Neural cell (in vitro differentiated cells): Measurements from ENCODE around the gene SH3BP4. TPM values are rescaled to one million over a fixed set of nuclear protein-coding genes. Genes with fewer than 3 reads are reported as not detected.

Experiments used
- H2AFZ ChIP-seq: fragments of 200-600, 300-800 bp; sonication (generic), shearing (Covaris generic); 2 replicates; pipeline ENCODE4 v1.6.0; 2014; ENCODE audit warnings: low read depth, mild to moderate bottlenecking, antibody characterized with exemption, low read length, moderate library complexity
- H3F3A ChIP-seq: fragments of 200-600 bp; shearing (Covaris generic); 2 replicates; pipeline ENCODE4 v1.6.1; 2016; ENCODE audit warnings: mild to moderate bottlenecking, moderate library complexity, mixed read lengths, antibody characterized with exemption, low read length; ENCODE audit not compliant: insufficient read depth, poor library complexity, severe bottlenecking
- H3K27ac ChIP-seq: fragments of 200-600, 300-800 bp; sonication (generic), shearing (Covaris generic); 2 replicates; pipeline ENCODE4 v1.5.1; 2014; ENCODE audit warnings: mild to moderate bottlenecking, low read length, moderate library complexity
- H3K27me3 ChIP-seq: fragments of 300-800, 200-600 bp; sonication (generic), shearing (Covaris generic); 2 replicates; pipeline ENCODE4 v1.6.0; 2014; ENCODE audit warnings: mild to moderate bottlenecking, low read depth, low read length, moderate library complexity; ENCODE audit not compliant: insufficient read depth
- H3K36me3 ChIP-seq: fragments of 300-800, 200-600 bp; sonication (generic), shearing (Covaris generic); 2 replicates; pipeline ENCODE4 v1.5.1; 2014; ENCODE audit warnings: mild to moderate bottlenecking, antibody characterized with exemption, low read length, moderate library complexity; ENCODE audit not compliant: insufficient read depth
- H3K4me2 ChIP-seq: fragments of 300-800, 200-600 bp; sonication (generic), shearing (Covaris generic); 2 replicates; pipeline ENCODE4 v1.6.0; 2014; ENCODE audit warnings: mild to moderate bottlenecking, low read length
- H3K4me3 ChIP-seq: fragments of 300-800, 200-600 bp; sonication (generic), shearing (Covaris generic); 2 replicates; pipeline ENCODE4 v1.5.1; 2014; ENCODE audit warnings: mild to moderate bottlenecking, low read length, moderate library complexity
- H3K79me2 ChIP-seq: fragments of 200-600 bp; shearing (Covaris generic); replicated peaks from 2 replicates; pipeline ENCODE4 v1.6.0; 2014; ENCODE audit warnings: mild to moderate bottlenecking, low read length, moderate library complexity; ENCODE audit not compliant: insufficient read depth
- H3K9ac ChIP-seq: fragments of 300-800, 200-600 bp; sonication (generic), shearing (Covaris generic); 2 replicates; pipeline ENCODE4 v1.6.1; 2016; ENCODE audit warnings: mild to moderate bottlenecking, low read length, mixed read lengths
- H3K9me2 ChIP-seq: fragments of 200-600 bp; shearing (Covaris generic); 2 replicates; pipeline ENCODE4 v1.6.1; 2016; ENCODE audit warnings: mild to moderate bottlenecking, low read length, mixed read lengths; ENCODE audit not compliant: insufficient read depth
- H3K9me3 ChIP-seq: fragments of 200-600, 300-800 bp; sonication (generic), shearing (Covaris generic); 2 replicates; pipeline ENCODE4 v1.6.1; 2016; ENCODE audit warnings: mild to moderate bottlenecking, mixed run types, low read length, moderate library complexity, mixed read lengths
- H4K20me1 ChIP-seq: fragments of 200-600 bp; shearing (Covaris generic); 2 replicates; pipeline ENCODE4 v1.6.1; 2016; ENCODE audit warnings: mild to moderate bottlenecking, mixed run types; ENCODE audit not compliant: insufficient read depth
- EP300 ChIP-seq: fragments of 450-650 bp; conservative IDR thresholded peaks from 2 replicates; pipeline ENCODE4 v1.6.1; 2014; ENCODE audit warnings: antibody characterized with exemption, mild to moderate bottlenecking, moderate library complexity; ENCODE audit not compliant: poor library complexity, severe bottlenecking
- EZH2 ChIP-seq: fragments of 200-600, 300-800 bp; shearing (Covaris generic), sonication (generic); IDR thresholded peaks from 2 replicates; pipeline ENCODE4 v1.6.1; 2014; ENCODE audit warnings: antibody characterized with exemption, low read length, borderline replicate concordance, mild to moderate bottlenecking; ENCODE audit not compliant: insufficient read depth, poor library complexity, severe bottlenecking
- MXI1 ChIP-seq: fragments of 450-650 bp; conservative IDR thresholded peaks from 2 replicates; pipeline ENCODE4 v1.6.1; 2014; ENCODE audit warnings: antibody characterized with exemption, mild to moderate bottlenecking; ENCODE audit not compliant: poor library complexity, severe bottlenecking
- POLR2AphosphoS5 ChIP-seq: IDR thresholded peaks from 2 replicates; pipeline ENCODE4 v1.6.1; 2012
- RAD21 ChIP-seq: fragments of 450-650 bp; conservative IDR thresholded peaks from 2 replicates; pipeline ENCODE4 v1.6.1; 2014; ENCODE audit warnings: antibody characterized with exemption, mild to moderate bottlenecking, moderate library complexity
- SMC3 ChIP-seq: fragments of 450-650 bp; conservative IDR thresholded peaks from 2 replicates; pipeline ENCODE4 v1.6.1; 2014; ENCODE audit warnings: antibody characterized with exemption, mild to moderate bottlenecking, moderate library complexity; ENCODE audit not compliant: poor library complexity
- TAF1 ChIP-seq: IDR thresholded peaks from 2 replicates; pipeline ENCODE4 v1.6.1; 2012; ENCODE audit warnings: low read depth
- polyA plus RNA-seq: library from polyadenylated mRNA; depleted of rRNA; stranded (reverse); fragments of >200 nt; gene quantifications from 2 replicates; pipeline ENCODE4 v1.2.3, GENCODE V29; 2014
- TF ChIP-seq, protein P1 (sequence below): fragments of 450-650 bp; IDR thresholded peaks from 2 replicates; pipeline ENCODE4 v1.5.1; 2014; ENCODE audit warnings: antibody characterized with exemption, mild to moderate bottlenecking, moderate library complexity; ENCODE audit not compliant: poor library complexity, severe bottlenecking
- TF ChIP-seq, protein P2 (sequence below): IDR thresholded peaks from 2 replicates; pipeline ENCODE4 v1.6.1; 2012; ENCODE audit warnings: borderline replicate concordance

The SH3BP4 gene
- polyA plus RNA-seq, 1 donor from 2014 or later = 3.3 TPM

DNA sequence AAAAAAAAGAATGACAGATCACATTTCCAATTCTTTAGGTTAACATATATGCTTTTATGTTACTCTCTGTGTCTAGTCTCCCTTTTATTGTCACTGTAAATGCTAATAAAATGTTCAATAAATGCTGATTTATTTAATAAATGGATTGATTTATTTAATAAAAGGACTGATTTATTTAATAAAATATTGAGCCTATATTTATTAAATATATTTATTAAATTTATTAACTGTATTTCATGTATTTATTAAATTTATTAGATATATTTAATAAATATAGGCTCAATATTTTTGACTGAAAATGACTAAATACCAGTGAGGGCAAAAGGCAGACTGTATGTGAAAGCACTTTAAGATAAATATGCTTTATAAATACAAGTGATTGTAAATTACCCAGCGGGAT is 142.6 kb downstream of the SH3BP4 start:
- no peaks in the 10 kb centered on the region for H3K9me2 ChIP-seq
- H3K27me3 ChIP-seq = no peaks in the 10 kb centered on the region
- no peak for TF ChIP-seq RAD21
- no peaks in the 10 kb centered on the region for H3K9me3 ChIP-seq
- no peak overlapping the region for H3K27ac ChIP-seq
- H3K36me3 ChIP-seq = no peaks in the 10 kb centered on the region
- no peak overlapping the region for H3K9ac ChIP-seq
- no peaks in the 10 kb centered on the region for H3K79me2 ChIP-seq
- no peaks in the 10 kb centered on the region for H3F3A ChIP-seq
- H2AFZ ChIP-seq = no peak overlapping the region
- no peak overlapping the region for H3K4me2 ChIP-seq
- no peak overlapping the region for H3K4me3 ChIP-seq
- H4K20me1 ChIP-seq = no peaks in the 10 kb centered on the region

- Histone ChIP-seq H3K27me3 (no peaks in the 10 kb centered on the region), H3K79me2 (no peaks in the 10 kb centered on the region), H3K27ac (no peak overlapping the region), H3K9ac (no peak overlapping the region), H2AFZ (no peak overlapping the region), H3K4me2 (no peak overlapping the region), H3K9me2 (no peaks in the 10 kb centered on the region), H3K4me3 (no peak overlapping the region), H3K36me3 (no peaks in the 10 kb centered on the region), H3F3A (no peaks in the 10 kb centered on the region), H4K20me1 (no peaks in the 10 kb centered on the region), H3K9me3 (no peaks in the 10 kb centered on the region)
- TF ChIP-seq, protein P1, sequence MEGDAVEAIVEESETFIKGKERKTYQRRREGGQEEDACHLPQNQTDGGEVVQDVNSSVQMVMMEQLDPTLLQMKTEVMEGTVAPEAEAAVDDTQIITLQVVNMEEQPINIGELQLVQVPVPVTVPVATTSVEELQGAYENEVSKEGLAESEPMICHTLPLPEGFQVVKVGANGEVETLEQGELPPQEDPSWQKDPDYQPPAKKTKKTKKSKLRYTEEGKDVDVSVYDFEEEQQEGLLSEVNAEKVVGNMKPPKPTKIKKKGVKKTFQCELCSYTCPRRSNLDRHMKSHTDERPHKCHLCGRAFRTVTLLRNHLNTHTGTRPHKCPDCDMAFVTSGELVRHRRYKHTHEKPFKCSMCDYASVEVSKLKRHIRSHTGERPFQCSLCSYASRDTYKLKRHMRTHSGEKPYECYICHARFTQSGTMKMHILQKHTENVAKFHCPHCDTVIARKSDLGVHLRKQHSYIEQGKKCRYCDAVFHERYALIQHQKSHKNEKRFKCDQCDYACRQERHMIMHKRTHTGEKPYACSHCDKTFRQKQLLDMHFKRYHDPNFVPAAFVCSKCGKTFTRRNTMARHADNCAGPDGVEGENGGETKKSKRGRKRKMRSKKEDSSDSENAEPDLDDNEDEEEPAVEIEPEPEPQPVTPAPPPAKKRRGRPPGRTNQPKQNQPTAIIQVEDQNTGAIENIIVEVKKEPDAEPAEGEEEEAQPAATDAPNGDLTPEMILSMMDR = no peak
- TF ChIP-seq SMC3 (no peak), EZH2 (no peak), EP300 (no peak), RAD21 (no peak), TAF1 (no peak), POLR2AphosphoS5 (no peak), MXI1 (no peak)
- TF ChIP-seq, protein P2, sequence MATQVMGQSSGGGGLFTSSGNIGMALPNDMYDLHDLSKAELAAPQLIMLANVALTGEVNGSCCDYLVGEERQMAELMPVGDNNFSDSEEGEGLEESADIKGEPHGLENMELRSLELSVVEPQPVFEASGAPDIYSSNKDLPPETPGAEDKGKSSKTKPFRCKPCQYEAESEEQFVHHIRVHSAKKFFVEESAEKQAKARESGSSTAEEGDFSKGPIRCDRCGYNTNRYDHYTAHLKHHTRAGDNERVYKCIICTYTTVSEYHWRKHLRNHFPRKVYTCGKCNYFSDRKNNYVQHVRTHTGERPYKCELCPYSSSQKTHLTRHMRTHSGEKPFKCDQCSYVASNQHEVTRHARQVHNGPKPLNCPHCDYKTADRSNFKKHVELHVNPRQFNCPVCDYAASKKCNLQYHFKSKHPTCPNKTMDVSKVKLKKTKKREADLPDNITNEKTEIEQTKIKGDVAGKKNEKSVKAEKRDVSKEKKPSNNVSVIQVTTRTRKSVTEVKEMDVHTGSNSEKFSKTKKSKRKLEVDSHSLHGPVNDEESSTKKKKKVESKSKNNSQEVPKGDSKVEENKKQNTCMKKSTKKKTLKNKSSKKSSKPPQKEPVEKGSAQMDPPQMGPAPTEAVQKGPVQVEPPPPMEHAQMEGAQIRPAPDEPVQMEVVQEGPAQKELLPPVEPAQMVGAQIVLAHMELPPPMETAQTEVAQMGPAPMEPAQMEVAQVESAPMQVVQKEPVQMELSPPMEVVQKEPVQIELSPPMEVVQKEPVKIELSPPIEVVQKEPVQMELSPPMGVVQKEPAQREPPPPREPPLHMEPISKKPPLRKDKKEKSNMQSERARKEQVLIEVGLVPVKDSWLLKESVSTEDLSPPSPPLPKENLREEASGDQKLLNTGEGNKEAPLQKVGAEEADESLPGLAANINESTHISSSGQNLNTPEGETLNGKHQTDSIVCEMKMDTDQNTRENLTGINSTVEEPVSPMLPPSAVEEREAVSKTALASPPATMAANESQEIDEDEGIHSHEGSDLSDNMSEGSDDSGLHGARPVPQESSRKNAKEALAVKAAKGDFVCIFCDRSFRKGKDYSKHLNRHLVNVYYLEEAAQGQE = no peak
Measured at GRCh38 chr2:235095569-235095968, 143.8 kb downstream of the SH3BP4 start.

GRCh38 chr2:235096447-235096846 is 144.6 kb downstream of the SH3BP4 start:
- no peaks in the 10 kb centered on the region for H3K9me2 ChIP-seq
- no peak overlapping the region for H2AFZ ChIP-seq
- no peaks in the 10 kb centered on the region for H3K27me3 ChIP-seq
- no peak overlapping the region for H3K27ac ChIP-seq
- no peaks in the 10 kb centered on the region for H4K20me1 ChIP-seq
- H3K9ac ChIP-seq = no peak overlapping the region
- no peak overlapping the region for H3K4me2 ChIP-seq
- H3K36me3 ChIP-seq = no peaks in the 10 kb centered on the region
- no peak overlapping the region for H3K4me3 ChIP-seq
- TF ChIP-seq EP300 (no peak), RAD21 (no peak), EZH2 (no peak), TAF1 (no peak), SMC3 (no peak), MXI1 (no peak), POLR2AphosphoS5 (no peak)
- TF ChIP-seq, protein P2 = no peak
- TF ChIP-seq, protein P1 = no peak
- no peaks in the 10 kb centered on the region for H3K9me3 ChIP-seq
- no peaks in the 10 kb centered on the region for H3K79me2 ChIP-seq
- no peaks in the 10 kb centered on the region for H3F3A ChIP-seq
